ENCODE results near the gene USP6NL.
A peak's percentile ranks its signal among the peaks of the same experiment; 100 is the strongest.

Gene USP6NL

GRCh38 chr10:11473128-11473760 is 138.2 kb downstream of the USP6NL start:
- DNase-seq, result no peak

GRCh38 chr10:11472158-11472753 is 139.2 kb downstream of the USP6NL start:
- peak; percentile 67 for DNase-seq

GRCh38 chr10:11469575-11470391 is 141.7 kb downstream of the USP6NL start:
- no peak for DNase-seq

- DNase-seq, result no peak
Observed at GRCh38 chr10:11468126-11468742, 143.2 kb downstream of the USP6NL start.

GRCh38 chr10:11465406-11465805 is 146.0 kb downstream of the USP6NL start:
- no peak for DNase-seq

- DNase-seq, result no peak
Observed at GRCh38 chr10:11463111-11463510, 148.3 kb downstream of the USP6NL start.

GRCh38 chr10:11462071-11462470 is 149.4 kb downstream of the USP6NL start:
- DNase-seq, result no peak

GRCh38 chr10:11457336-11457735 is 154.1 kb downstream of the USP6NL start:
- no peak for DNase-seq

GRCh38 chr10:11454958-11455566 is 156.4 kb downstream of the USP6NL start:
- DNase-seq, result no peak

- DNase-seq, result no peak
Observed at GRCh38 chr10:11454160-11454559, 157.3 kb downstream of the USP6NL start.

- no peak for DNase-seq
Observed at GRCh38 chr10:11451640-11452260, 159.7 kb downstream of the USP6NL start.

- DNase-seq, result no peak
Observed at GRCh38 chr10:11450427-11450826, 161.0 kb downstream of the USP6NL start.

- DNase-seq, result no peak
Observed at GRCh38 chr10:11449761-11450160, 161.7 kb downstream of the USP6NL start.

GRCh38 chr10:11448545-11449244 is 162.8 kb downstream of the USP6NL start:
- no peak for DNase-seq

GRCh38 chr10:11448190-11448544 is 163.3 kb downstream of the USP6NL start:
- no peak for DNase-seq

GRCh38 chr10:11447586-11447985 is 163.9 kb downstream of the USP6NL start:
- DNase-seq, result no peak

- DNase-seq, result no peak
Observed at GRCh38 chr10:11446864-11447263, 164.6 kb downstream of the USP6NL start.

- no peak for DNase-seq
Observed at GRCh38 chr10:11446133-11446532, 165.3 kb downstream of the USP6NL start.

GRCh38 chr10:11444531-11445228 is 166.8 kb downstream of the USP6NL start:
- DNase-seq, result no peak

GRCh38 chr10:11444155-11444530 is 167.3 kb downstream of the USP6NL start:
- no peak for DNase-seq

- no peak for DNase-seq
Observed at GRCh38 chr10:11443468-11444154, 167.8 kb downstream of the USP6NL start.
